GM21447 (cell line): ENCODE data around the gene LIN37.
"Not testable (repeated sequence)": the region's sequence is repeated elsewhere in the genome, so short reads cannot be mapped to it uniquely, and the experiment has no call there.

Experiments used
- ATAC-seq: cut with Tn5 transposase; IDR thresholded peaks from one replicate; pipeline ENCODE4 v1.9.1; 2021; ENCODE audit not compliant: unreplicated experiment

Gene LIN37

GRCh38 chr19:35719402-35720162, 28.8 kb upstream of the LIN37 start:
- ATAC-seq: no peak

- ATAC-seq: no peak
These were observed 28.2 kb upstream of the LIN37 start for GRCh38 chr19:35720163-35720524.

GRCh38 chr19:35720648-35721047, 27.7 kb upstream of the LIN37 start:
- ATAC-seq: no peak

GRCh38 chr19:35721374-35721773, 27.0 kb upstream of the LIN37 start:
- no peak for ATAC-seq

- ATAC-seq: no peak
These were observed 25.9 kb upstream of the LIN37 start for GRCh38 chr19:35722461-35722860.

GRCh38 chr19:35722897-35723296, 25.5 kb upstream of the LIN37 start:
- ATAC-seq: no peak

- no peak for ATAC-seq
These were observed 24.7 kb upstream of the LIN37 start for GRCh38 chr19:35723671-35724070.

GRCh38 chr19:35724132-35724531, 24.2 kb upstream of the LIN37 start:
- not testable (repeated sequence) for ATAC-seq

GRCh38 chr19:35724560-35724959, 23.8 kb upstream of the LIN37 start:
- ATAC-seq: no peak

GRCh38 chr19:35725216-35725861, 23.0 kb upstream of the LIN37 start:
- no peak for ATAC-seq

- no peak for ATAC-seq
These were observed 21.1 kb upstream of the LIN37 start for GRCh38 chr19:35727053-35727955.

GRCh38 chr19:35727956-35728706, 20.2 kb upstream of the LIN37 start:
- ATAC-seq: no peak

- ATAC-seq: no peak
These were observed 19.4 kb upstream of the LIN37 start for GRCh38 chr19:35729021-35729420.

- no peak for ATAC-seq
These were observed 18.6 kb upstream of the LIN37 start for GRCh38 chr19:35729763-35730162.

- ATAC-seq: no peak
These were observed 18.1 kb upstream of the LIN37 start for GRCh38 chr19:35730326-35730725.

- no peak for ATAC-seq
These were observed 17.0 kb upstream of the LIN37 start for GRCh38 chr19:35731353-35731752.

GRCh38 chr19:35731779-35732405, 16.5 kb upstream of the LIN37 start:
- ATAC-seq: no peak

- no peak for ATAC-seq
These were observed 15.7 kb upstream of the LIN37 start for GRCh38 chr19:35732540-35733179.

GRCh38 chr19:35733180-35734125, 14.9 kb upstream of the LIN37 start:
- ATAC-seq: no peak
